Epithelial cell of proximal tubule (primary cell): Measurements from ENCODE around the gene PCNX2. TPM values are rescaled to one million over a fixed set of nuclear protein-coding genes. Genes with fewer than 3 reads are reported as not detected.

ENCODE experiments used
- DNase-seq: peaks from one replicate; pipeline ENCODE4 v3.0.0-alpha.2; 2011; ENCODE audit warnings: low read depth
- H3K4me3 ChIP-seq: 2 replicates; pipeline ENCODE4 v1.5.1; 2011; ENCODE audit warnings: low read depth, mild to moderate bottlenecking, low read length
- total RNA-seq: library from RNA; depleted of rRNA; stranded (reverse); fragments of >200 nt; gene quantifications from 2 replicates; pipeline ENCODE4 v1.2.3, GENCODE V29; 2015
- TF ChIP-seq, protein P1 (sequence below): conservative IDR thresholded peaks from 2 replicates; pipeline ENCODE4 v1.5.1; 2012; ENCODE audit warnings: low read depth, mild to moderate bottlenecking, low read length

Gene PCNX2
- total RNA-seq, 1 donor from 2014 or later, result 11.4 TPM

DNA sequence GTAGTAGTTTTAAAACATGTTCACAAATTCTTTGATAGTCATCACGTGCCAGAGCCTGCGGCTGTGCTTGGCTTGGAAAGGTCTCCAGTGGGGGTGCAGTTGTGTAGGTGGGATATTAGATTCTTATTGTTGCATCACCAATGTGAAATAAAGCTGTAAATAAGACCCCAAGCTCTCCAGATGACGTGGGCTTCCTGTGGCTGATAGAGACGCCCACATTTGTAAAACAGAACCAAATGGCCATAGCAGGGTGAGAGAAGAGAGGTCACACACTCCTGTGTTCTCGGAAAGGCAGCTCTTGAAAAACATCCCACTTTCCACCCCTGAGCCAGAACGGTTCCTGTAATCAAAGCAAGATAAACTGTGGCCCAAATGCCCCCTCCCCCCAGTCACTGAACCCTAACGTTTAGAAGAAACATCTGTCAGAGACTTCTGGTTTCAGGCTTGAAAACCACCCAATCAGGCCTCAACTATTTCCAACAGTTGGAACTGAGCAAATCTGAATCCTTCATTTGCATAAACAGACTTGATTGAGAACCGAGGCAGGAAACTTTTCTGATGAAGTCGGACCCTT, 351.8 kb downstream of the PCNX2 start:
- no peak overlapping the region for H3K4me3 ChIP-seq
- no peak for DNase-seq
- TF ChIP-seq, protein P1, sequence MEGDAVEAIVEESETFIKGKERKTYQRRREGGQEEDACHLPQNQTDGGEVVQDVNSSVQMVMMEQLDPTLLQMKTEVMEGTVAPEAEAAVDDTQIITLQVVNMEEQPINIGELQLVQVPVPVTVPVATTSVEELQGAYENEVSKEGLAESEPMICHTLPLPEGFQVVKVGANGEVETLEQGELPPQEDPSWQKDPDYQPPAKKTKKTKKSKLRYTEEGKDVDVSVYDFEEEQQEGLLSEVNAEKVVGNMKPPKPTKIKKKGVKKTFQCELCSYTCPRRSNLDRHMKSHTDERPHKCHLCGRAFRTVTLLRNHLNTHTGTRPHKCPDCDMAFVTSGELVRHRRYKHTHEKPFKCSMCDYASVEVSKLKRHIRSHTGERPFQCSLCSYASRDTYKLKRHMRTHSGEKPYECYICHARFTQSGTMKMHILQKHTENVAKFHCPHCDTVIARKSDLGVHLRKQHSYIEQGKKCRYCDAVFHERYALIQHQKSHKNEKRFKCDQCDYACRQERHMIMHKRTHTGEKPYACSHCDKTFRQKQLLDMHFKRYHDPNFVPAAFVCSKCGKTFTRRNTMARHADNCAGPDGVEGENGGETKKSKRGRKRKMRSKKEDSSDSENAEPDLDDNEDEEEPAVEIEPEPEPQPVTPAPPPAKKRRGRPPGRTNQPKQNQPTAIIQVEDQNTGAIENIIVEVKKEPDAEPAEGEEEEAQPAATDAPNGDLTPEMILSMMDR, result no peak

DNA sequence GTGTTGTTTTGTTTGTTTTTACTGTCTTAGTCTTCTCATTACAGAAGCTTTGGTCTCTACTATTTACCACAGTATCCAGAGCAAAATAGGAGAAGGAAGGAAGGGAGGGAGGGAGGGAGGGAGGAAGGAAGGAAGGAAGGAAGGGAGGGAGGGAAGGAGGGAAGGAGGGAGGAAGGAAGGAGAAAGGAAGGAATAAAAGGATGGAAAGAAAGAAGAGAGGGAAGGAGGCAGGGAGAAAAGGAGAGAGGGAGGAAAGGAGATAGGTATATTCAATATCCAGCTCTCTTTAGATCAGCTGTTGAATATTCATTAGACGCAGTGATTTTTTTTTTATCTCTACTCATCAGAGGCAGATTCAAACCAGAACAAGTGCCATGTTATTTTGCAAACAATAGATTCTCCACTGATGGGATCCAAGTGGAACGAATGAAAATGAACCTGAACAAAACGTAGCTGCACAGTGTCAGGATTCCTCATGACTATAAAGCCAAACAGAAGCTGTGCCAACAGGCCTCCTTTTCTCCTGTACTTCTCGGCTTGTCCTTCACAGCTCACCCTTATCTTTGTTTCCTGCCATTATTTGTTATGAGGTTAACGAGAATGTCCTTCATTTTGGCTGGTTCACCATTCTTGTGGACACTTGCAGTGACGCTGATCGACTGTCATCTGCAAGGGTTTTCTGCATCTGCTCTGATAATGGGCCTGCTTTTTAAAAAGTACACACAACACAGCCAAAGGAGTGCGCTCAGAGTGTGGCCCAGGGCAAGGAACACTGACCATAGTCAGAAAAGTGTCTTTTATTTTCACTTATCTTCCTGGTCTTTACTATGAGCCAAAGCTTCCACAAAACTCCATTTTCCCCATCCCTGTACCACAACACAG, 352.9 kb downstream of the PCNX2 start:
- no peak for DNase-seq
- TF ChIP-seq, protein P1, result no peak
- H3K4me3 ChIP-seq, result no peak overlapping the region

DNA sequence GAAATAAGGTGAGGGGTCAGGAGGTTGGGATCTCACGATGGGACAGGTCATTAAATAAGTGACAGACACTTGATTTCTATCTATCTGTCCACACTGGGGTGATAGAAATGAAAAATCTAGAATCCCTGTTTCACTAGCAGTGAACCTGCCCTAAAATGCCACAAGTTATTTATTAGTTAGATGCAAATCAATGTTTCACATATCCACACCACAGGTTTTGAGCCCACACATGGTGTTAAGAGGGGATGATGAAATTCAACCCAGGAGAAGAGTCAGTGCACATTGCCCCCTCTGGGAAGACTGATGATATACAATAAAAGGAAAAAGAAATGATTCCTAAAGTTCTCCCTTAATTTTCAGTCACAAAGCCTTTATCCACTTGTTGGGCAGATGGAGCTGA, 355.3 kb downstream of the PCNX2 start:
- no peak overlapping the region for H3K4me3 ChIP-seq
- TF ChIP-seq, protein P1, result peak; percentile 30
- DNase-seq, result no peak

DNA sequence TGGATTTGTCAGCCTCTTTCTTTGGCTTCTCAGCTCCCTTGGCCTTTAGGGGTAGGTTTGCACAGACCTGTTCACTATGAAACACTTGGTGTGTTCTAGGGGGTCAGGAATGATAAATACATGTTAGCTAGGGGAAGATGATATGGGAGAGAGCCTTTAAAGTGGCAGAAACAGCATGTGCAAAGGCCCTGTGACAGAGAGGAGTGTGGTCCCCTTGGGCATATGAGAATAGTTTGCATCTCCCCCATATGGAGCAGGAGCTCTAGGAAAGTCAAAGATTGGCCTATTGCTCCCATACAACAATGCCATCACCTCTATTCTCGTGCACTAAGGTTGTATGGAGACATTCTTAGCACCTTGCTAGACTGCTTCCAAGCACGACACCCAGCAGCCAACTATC, 355.8 kb downstream of the PCNX2 start:
- TF ChIP-seq, protein P1, result no peak
- no peak overlapping the region for H3K4me3 ChIP-seq
- no peak for DNase-seq

DNA sequence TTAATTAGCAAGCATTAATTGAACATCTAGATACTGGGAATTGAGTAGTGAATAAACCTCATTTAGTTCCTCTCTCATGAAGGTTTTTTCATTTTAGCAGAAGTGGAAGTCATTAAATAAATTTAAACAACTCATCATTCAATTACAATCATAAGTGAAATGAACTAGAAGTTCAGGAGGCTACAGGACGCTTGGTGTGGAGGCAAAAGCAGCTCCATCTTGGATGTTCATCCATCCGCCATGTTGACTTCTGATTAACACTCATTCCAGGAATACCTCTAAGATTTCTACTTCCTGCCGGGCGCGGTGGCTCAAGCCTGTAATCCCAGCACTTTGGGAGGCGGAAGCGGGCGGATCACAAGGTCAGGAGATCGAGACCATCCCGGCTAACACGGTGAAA, 356.6 kb downstream of the PCNX2 start:
- H3K4me3 ChIP-seq, result no peak overlapping the region
- no peak for DNase-seq
- TF ChIP-seq, protein P1, result no peak

DNA sequence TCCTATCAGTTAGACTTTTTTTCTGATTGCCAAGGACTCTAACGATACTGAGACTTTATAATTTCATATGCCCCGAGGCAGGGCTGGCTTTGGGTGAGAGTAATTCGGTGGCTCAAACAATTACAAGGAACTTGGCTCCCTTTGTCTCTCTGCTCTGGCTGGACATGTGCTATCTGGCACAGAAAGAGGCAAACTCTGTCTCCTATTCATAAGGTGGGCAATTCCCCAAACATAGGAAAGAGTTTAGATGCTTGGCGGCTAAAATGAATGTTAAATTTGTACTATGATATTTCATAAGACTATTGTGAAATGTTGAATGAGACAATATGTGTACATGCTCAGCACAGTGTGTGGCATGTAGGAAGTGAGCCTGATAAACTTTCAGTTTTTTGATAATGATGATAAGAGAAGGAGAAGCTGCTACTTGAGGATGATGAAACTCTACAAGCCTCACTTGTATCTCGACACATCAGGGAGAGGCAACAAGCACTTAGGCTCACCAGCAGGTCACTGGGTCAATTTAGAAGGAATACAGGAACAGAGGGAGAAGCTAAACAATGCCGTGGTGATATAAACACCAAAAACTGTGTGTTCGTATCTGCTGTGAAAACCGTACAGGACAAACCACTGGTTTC, 357.7 kb downstream of the PCNX2 start:
- no peak for DNase-seq
- TF ChIP-seq, protein P1, result no peak
- H3K4me3 ChIP-seq, result no peak overlapping the region
